GM10248 (cell line): ENCODE measurements around the gene MOGAT3.

ENCODE experiments used
- CTCF ChIA-PET: fragments of 300-600 bp; sonication (Branson Sonifier 250); formaldehyde crosslinking; extraction: SDS; loops from one replicate; lab custom pipeline; 2021; ENCODE audit warnings: antibody characterized with exemption; lab: Yijun Ruan, JAX
- POLR2A ChIA-PET: fragments of 350-650 bp; sonication (Branson Sonifier 250); formaldehyde crosslinking; extraction: SDS; loops from one replicate; lab custom pipeline; 2020; ENCODE audit warnings: antibody characterized with exemption; lab: Yijun Ruan, JAX
- DNase-seq: peaks from one replicate; pipeline ENCODE4 v3.0.0; 2012; ENCODE audit errors: extremely low spot score
- CTCF ChIP-seq: IDR thresholded peaks from 2 replicates; pipeline ENCODE4 v1.5.1; 2012; ENCODE audit warnings: mild to moderate bottlenecking, low read depth; ENCODE audit errors: extremely low read depth, missing control alignments, control extremely low read depth

Gene MOGAT3

GRCh38 chr7:101200862-101201599, at the start of gene MOGAT3:
Gene MOGAT3 (minus strand): TSS chr7:101201036. CDS start chr7:101200854, 182 bp downstream.
- no peak for TF ChIP-seq CTCF
- POLR2A ChIA-PET, result no interaction called here
- CTCF ChIA-PET, result interaction anchor here (0.8 to 5.9 kb wide), 3 partner anchors 9 to 90 kb away, joined by 3 to 41 read pairs (median 3); no protein-coding TSS in a partner anchor
- no peak for DNase-seq

DNA sequence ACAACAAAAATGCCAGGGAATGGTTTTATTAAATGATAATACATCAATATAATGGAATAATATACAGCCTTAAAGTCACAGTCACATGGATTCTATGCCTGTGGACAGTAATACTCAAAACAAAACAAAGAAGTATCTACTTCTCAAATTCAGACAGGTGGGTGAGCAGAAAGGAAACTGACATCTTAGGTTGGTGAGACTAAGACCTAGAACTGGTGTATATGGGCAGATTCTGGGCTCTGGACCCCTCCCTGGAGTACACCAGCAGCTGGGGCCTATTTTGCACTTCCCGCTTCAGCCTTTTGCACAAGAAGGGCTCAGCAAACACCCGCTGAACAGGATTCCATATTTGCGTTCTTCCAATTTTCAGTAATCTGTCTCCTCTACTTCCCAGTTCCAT, 49.5 kb upstream of the MOGAT3 start:
- DNase-seq, result peak; percentile 60
- TF ChIP-seq CTCF, result no peak
- ChIA-PET CTCF (interaction anchor here (1.0 kb wide), 1 partner anchor 58 kb away, joined by 4 read pairs; no protein-coding TSS in a partner anchor), POLR2A (no interaction called here)

DNA sequence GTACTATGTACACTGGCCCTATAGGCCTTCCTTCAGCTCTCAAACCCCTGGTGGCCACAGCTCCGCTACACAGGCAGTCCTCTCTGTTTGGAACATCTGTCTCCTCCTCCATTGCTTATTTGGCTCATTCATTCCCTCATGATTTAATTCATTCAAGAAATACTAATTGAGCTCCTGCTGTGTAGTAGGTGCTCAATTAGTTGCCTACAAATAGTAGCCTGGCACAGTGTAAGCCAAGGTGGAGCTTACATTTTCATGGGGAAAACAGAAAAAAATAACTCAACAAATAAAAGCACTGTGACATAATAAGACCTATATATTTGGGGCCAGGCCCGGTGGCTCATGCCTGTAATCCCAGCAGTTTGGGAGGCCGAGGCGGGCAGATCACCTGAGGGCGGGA, 47.4 kb upstream of the MOGAT3 start:
- DNase-seq, result no peak
- ChIA-PET CTCF (interaction anchor here (1.0 kb wide), 1 partner anchor 35 kb away, joined by 4 read pairs; no protein-coding TSS in a partner anchor), POLR2A (no interaction called here)
- TF ChIP-seq CTCF, result no peak

- ChIA-PET POLR2A (interaction anchor here (1.3 kb wide), 1 partner anchor 16 kb away, joined by 3 read pairs; no protein-coding TSS in a partner anchor), CTCF (interaction anchor here (0.9 to 5.1 kb wide), 15 partner anchors 9 to 355 kb away, joined by 3 to 68 read pairs (median 8); partner anchors contain the start of genes PLOD3, UFSP1 and ZNHIT1)
- DNase-seq, result no peak
- no peak for TF ChIP-seq CTCF
Observed at GRCh38 chr7:101245147-101245668, 44.4 kb upstream of the MOGAT3 start.

DNA sequence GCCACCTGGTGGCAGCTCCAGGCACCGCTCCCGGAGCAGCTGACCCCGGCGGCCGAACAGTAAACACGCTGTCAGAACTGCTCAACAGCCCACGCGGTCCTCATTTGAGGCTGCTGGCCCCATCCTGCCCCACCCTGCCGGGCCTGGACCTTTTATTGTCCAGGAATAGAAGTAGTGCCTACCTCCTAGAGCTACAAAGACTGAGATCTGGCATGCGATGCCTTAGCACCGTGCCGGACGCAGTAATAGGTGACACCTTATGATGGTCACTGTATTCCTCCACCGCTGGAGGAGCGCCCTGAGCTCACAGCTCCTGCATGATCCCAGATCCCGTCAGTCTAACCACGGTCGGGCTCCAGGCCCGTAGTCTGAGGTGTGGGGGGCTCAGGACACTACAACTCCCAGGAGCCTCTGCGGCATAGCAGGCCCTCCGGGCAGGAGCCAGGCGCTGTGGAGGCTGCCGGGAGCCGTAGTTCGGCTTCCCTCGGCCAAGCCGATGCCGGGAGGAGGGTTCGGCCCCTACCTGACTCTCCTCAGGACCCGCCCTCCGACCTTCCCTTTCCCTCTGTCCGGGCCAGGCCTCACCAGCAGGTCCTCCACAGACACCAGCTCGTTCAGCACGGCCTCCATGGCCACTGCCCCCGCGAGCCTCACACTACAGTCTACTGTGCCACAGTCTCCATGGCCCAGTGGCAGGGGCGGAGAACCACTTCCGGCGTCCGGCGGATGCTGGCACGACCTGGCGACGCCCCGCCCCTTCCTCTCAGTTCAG, 43.7 kb upstream of the MOGAT3 start, which contains the start of gene FIS1:
FIS1 (minus strand) TSS at position 707 of the 772 bp plus-strand sequence; CDS start at position 630, 77 bp downstream.
- CTCF ChIA-PET, result interaction anchor here (0.5 to 5.1 kb wide), 34 partner anchors 9 to 355 kb away, joined by 3 to 68 read pairs (median 5); partner anchors contain the start of genes PLOD3, UFSP1, VGF and ZNHIT1
- peak; percentile 92 for TF ChIP-seq CTCF
- DNase-seq, result peak; percentile 93
- POLR2A ChIA-PET, result interaction anchor here (0.6 to 1.4 kb wide), 4 partner anchors 11 to 120 kb away, joined by 3 to 6 read pairs (median 5); partner anchors contain the start of genes PLOD3 and ZNHIT1
